Activated CD8-positive, alpha-beta memory T cell treated with anti-CD3 and anti-CD28 coated beads, Interleukin-2, amount 50 U/mL, for 4 hours (primary cell): ENCODE data around the gene NPW.
"Not testable (repeated sequence)": the region's sequence is repeated elsewhere in the genome, so short reads cannot be mapped to it uniquely, and the experiment has no call there.

Experiments used
- DNase-seq: peaks from one replicate; pipeline ENCODE4 v3.0.0-alpha.2; 2020

NPW gene

GRCh38 chr16:2023092-2024031 lies 3.8 kb downstream of the NPW start:
- DNase-seq = peak; percentile 97

- DNase-seq = no peak
Observed at GRCh38 chr16:2024032-2024420, 4.4 kb downstream of the NPW start.

DNA sequence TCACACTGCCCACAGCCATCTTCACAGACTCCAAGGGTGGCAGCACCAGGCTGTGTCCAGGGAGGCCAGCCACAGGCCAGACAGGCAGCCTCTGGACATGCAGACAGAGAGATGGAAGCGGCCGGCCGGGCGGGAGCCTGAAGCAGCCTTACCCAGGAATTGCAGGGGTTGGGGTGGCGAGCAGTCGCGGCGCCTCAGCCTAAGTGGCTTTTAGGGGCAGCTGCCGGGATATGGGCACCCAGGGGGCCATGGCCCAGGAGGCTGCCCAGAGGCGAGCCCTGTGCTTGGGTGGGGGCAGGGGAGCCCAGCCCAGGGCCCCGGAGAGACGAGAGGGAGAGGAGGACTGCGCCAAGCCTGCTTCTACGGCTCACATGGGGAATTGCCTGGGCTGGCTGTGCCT lies 5.7 kb downstream of the NPW start:
- DNase-seq = no peak

DNA sequence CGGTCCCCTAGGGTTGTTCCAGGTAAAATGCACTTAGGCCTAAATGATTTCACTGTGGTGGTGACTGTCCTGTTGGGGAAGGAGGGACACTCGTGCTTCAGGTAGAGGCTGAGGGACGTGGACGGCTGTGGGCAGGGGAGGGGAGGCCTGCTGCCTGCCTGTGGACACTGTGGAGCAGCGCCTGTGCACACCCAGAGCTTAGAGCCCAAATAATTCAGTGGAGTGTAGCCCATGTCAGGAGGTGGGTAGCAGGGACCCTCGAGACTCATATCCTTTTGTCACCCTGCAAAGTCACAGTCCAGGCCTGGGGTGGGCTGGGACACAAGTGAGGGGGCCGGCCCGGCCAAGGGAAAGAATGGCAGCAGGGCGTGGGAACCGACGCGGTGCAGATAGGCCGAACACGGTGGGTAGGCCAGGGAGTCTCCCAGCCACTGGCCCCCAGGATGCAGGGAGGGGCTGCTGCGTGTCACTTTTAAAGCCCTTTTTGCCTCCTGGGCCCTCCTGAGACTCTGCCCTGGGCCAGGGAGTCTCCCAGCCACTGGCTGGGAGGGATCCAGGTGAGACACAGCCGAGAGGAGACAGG lies 6.4 kb downstream of the NPW start:
- no peak for DNase-seq

GRCh38 chr16:2026461-2027023 lies 7.0 kb downstream of the NPW start, which contains the start of gene NHERF2:
NHERF2 (plus strand) TSS chr16:2026902; CDS start chr16:2027006, 104 bp downstream.
- no peak for DNase-seq

GRCh38 chr16:2027024-2028010 lies 7.7 kb downstream of the NPW start:
- no peak for DNase-seq

DNA sequence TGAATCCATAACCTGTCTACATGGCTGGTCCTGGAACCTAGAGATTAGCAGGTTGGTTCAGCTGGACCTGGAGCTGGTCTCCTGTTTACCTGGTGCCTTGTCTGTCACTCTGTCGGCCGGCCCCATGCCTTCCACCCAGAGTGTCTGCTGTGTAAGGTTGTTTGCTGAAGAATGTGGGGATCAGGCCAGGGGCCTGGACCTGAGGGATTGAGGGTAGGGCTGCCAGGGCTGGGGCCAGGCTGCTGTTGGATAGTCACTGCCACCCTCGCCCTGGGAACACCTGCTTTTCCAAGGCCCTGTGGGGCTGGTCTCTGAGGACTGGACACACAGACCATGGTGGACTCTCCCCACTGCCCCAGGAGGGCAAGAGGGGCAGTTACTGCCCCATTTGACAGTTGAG lies 8.6 kb downstream of the NPW start:
- no peak for DNase-seq

DNA sequence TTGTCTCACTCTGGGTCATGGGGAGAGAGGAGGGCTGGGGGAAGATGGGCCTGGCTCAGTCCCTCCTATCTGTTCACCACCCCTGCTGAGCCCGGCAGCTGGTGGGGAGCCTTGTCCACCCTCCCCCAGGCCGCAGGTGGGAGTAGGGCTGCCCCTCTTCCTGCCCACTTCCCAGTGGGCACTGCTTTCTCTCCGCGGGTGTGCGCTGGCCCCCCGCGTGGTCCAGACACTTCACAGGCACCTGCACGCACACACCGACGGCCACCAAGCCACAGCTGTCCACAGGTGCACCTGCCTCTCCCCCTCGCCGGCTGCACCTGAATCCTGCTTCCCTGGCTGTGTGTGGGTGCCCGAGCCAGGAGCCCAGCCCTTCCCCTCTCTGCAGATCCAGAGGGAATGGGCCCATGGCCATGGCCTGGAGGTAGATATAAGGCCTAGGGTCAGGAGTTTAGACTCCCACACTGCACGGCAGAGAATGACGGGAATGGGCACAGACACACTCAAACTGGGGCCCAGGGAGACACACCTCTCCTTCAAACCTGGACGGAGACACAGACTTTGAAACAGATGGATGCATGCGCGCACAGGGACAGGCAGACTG lies 9.1 kb downstream of the NPW start:
- no peak for DNase-seq

DNA sequence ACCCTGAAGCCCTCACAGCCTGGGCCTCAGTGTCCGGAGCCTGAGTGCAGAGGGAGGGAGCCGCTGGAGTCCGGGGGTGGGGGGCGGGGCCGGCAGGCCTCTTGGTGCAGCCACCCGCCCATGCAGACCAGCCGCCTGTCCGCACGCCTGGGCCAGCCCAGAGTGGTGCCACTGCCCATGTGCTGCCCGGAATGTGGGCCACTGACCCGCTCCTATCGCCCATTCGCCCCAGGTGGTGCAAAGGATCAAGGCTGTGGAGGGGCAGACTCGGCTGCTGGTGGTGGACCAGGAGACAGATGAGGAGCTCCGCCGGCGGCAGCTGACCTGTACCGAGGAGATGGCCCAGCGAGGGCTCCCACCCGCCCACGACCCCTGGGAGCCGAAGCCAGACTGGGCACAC lies 9.8 kb downstream of the NPW start:
- DNase-seq = no peak

GRCh38 chr16:2030036-2030435 lies 10.5 kb downstream of the NPW start:
- DNase-seq = no peak

GRCh38 chr16:2031081-2031577 lies 11.5 kb downstream of the NPW start:
- DNase-seq = no peak

GRCh38 chr16:2032285-2033056 lies 12.9 kb downstream of the NPW start:
- no peak for DNase-seq

- peak; percentile 31 for DNase-seq
Observed at GRCh38 chr16:2033057-2033908, 13.7 kb downstream of the NPW start.

DNA sequence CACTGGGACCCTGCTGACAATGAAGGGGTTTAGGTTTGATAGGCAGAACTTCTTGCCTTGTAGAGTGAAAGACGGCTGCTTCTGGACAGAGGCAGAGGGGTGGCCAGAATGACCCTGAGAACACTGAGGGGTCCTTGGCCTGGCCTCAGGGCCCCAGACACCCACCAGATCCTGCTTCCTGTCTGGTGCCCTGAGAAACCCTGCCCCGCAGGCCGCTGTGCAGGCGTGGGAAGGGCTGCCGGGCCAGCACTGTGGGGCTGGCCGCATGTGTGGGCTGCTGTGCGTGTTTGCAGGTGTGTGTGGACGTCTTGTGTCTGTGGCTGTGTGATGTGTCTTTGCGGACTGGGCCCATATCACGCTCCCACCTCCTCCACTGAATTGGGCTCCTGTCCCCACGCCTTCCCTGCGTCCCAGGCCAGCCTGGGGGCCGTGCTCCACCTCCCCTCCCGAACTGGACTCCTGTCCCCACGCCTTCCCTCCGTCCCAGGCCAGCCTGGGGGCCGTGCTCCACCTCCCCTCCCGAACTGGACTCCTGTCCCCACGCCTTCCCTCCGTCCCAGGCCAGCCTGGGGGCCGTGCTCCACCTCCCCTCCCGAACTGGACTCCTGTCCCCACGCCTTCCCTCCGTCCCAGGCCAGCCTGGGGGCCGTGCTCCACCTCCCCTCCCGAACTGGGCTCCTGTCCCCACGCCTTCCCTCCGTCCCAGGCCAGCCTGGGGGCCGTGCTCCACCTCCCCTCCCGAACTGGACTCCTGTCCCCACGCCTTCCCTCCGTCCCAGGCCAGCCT lies 14.5 kb downstream of the NPW start:
- not testable (repeated sequence) for DNase-seq

DNA sequence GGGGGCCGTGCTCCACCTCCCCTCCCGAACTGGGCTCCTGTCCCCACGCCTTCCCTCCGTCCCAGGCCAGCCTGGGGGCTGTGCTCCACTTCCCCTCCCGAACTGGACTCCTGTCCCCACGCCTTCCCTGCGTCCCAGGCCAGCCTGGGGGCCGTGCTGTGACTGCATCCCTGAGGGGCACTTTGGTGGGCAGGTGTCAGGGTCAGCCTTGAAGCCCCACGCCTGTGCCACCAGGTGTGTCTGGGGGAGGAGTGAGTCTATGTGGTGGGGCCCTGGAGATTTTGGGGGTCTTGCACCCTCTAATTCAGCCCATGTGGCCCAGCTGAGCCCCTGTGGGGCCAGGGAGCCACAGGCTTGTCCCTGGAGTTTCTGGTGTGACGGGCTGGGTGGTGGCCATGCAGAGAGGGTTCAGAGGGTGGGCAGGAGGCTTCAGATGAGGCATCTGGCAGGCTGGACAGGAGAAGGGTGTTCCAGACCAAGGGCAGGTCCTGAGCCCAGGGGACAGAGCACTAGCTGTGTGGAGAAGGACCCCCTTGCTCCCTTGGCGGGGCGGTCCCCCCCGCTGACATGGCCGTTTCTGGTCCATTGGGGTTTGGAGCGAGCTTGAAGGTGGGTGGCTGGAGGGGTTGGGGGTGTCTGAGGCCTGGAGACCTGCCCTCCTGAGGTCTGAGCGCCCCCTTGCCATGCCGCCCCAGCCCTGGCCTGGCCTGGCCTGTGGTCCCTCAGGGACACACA lies 15.3 kb downstream of the NPW start:
- no peak for DNase-seq

- DNase-seq = no peak
Observed at GRCh38 chr16:2035431-2036199, 16.0 kb downstream of the NPW start.

DNA sequence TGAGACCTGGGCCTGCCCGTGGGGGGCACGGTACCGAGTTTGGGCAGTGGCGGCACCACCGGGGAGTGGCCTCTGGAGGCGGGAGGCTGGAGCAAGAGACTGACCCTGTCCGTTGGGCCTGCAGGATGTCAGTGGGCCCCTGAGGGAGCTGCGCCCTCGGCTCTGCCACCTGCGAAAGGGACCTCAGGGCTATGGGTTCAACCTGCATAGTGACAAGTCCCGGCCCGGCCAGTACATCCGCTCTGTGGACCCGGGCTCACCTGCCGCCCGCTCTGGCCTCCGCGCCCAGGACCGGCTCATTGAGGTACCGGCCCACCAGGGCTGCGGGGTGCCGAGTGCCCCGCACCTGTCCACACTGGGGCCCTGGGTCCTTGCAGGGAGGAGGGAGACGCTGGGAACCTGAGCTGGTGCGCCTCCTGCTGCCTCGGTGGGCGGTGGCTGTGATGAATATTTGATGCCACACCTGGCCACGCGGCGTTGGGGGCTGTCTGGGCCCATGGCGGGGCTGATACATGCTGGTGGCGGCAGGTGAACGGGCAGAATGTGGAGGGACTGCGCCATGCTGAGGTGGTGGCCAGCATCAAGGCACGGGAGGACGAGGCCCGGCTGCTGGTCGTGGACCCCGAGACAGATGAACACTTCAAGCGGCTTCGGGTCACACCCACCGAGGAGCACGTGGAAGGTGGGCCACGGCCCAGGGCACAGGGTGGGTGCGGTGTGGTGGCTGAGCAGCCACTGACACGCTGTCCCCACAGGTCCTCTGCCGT lies 16.8 kb downstream of the NPW start:
- no peak for DNase-seq
